Activated T-helper 9 cell treated with anti-CD3 and anti-CD28 coated beads, Interleukin-2, amount 50 U/mL, for 16 hours (primary cell): ENCODE data around the gene HRH2.

ENCODE experiments used
- DNase-seq: peaks from one replicate; pipeline ENCODE4 v3.0.0-alpha.2; 2020; ENCODE audit warnings: low read depth

Gene HRH2

DNA sequence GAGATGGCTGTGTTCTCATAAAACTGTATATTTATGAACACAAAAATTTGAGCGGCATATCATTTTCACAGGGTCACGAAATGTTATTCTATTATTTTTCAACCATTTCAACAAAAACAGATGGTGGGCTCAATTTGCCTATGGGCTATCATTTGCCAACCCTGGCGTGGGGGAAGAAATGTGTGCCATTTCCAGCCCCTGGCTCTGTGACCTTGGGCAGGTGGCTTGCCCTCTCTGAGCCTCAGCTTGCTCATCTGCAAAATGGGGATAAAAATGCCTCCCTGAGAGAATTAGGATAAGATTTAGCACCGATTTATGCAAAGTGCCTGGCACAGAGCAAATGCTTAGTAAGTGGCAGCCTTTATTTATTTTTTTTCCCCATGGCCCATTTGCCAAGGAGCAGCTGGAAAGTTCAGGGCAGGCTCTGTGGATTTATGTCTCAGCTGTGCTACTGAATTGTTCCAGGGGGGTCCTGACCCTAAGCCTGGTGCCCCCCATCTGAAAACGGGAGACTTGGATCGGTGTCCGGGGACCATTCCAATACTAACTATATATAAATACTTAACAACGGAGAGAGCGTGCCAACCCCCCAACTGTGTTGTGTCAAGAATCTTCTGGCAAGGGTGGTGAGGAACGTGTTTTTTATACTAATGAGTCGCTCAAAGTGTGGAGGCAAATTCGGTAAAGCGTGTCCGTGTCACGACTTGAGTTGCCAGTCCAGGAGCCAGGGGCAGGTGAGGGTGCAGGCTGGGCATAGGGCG lies 34.5 kb downstream of the HRH2 start:
- DNase-seq: no peak

GRCh38 chr5:175692996-175693710 lies 35.3 kb downstream of the HRH2 start:
- no peak for DNase-seq

DNA sequence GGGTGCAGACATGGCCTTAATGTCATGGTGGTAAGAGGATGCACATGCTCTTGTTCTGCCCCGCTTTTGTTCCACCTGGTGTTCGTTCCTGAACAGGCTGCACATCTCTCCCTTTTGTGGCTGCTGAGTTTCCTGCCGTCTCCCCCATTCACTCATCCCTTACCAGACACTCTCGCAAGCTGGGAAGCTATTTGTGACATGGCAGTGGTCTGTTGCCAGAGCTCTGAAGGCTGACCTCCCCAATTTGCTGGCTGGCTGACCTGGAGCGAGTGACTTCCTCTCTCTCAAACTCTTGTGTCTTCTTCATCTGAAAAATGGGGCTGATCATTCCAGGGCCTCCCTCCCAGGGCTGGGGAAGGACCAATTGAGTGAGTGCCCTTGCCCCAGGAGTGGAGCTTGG lies 35.9 kb downstream of the HRH2 start:
- no peak for DNase-seq

- no peak for DNase-seq
Measured at GRCh38 chr5:175694371-175695160, 36.7 kb downstream of the HRH2 start.

DNA sequence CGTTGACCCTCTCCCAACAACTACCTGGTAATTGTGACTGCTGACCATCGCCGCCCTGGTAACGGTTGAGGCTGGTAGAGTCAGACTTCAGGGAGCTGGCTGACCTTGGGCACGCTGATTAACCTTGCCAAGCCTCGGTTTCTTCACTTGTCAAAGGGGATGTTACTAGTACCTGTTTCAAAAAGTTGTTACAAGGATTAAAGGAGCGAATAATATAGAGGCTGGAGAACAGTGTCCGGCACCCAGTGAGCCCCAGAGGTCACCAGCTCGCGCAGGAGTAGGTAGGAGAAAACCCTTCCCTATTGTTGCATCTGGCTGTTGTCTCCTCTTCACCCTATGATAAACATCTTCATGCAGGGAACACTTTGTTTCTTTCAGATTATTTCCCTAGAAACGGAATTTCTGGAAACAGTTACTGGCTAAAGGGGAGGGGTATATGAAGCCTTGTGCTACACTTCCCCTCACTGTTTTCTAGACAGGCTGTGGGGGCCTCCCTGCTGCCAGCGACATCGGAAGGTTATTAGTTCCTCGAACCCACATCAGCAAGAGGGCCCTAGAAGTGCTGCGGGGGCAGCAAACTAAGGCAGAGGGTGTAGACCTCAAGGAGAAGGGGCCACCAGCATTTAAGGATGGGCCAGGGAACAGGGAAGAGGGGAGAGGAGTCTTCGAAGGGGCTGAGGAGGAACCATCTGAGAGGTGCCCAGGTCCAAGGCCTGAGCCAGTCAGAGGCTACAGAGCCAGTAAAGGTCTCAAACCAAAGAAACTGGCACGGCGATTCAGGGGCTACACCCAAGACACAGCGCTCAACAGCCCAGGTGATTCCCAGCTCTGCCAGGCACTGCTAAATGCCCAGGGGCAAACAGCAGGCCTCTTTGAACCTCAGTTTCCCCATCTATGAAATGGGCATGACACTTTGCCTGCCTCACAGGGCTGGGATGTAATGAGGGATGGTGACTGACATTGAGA lies 37.6 kb downstream of the HRH2 start:
- DNase-seq: no peak

- DNase-seq: peak; percentile 63
Measured at GRCh38 chr5:175696139-175696854, 38.4 kb downstream of the HRH2 start.

GRCh38 chr5:175696855-175697198 lies 39.0 kb downstream of the HRH2 start:
- no peak for DNase-seq

- no peak for DNase-seq
Measured at GRCh38 chr5:175697846-175698245, 40.0 kb downstream of the HRH2 start.

DNA sequence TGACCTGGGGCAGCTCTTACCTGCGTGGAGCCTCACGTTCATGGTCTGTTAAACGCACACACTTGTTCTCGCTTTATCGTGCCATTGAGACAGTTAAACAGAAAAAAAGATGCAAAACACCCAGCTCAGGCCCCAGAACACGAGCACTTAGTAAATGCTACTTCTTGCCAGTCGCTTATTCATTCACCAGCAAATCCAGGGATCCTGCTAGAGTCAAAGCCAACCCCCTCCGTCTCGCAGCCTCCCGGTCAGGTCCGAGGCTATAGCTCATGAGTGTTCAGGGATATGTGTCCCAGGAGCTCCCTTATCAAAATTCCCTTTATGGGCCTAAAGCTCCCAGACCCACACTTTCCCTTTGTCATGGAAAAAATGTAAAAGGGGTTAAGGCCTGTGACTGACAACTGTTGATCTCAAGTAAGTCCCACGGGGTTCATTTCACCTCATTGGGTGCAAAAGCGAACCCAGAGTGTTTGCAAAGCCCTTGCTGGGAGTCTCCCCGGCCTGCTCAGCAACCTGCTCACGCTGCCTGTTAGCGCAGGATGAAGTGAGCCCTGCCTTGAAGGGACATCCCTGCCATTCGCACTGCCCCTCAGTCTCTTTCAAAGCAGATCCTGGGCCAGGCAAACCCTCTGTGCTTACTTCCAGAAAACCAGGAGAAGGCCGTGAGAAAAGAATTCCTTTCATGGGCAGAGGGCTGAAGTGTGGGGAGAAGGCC lies 40.7 kb downstream of the HRH2 start:
- DNase-seq: no peak

- no peak for DNase-seq
Measured at GRCh38 chr5:175700991-175701390, 43.1 kb downstream of the HRH2 start.

GRCh38 chr5:175701797-175702196 lies 43.9 kb downstream of the HRH2 start:
- no peak for DNase-seq

- DNase-seq: no peak
Measured at GRCh38 chr5:175706499-175706898, 48.6 kb downstream of the HRH2 start.

DNA sequence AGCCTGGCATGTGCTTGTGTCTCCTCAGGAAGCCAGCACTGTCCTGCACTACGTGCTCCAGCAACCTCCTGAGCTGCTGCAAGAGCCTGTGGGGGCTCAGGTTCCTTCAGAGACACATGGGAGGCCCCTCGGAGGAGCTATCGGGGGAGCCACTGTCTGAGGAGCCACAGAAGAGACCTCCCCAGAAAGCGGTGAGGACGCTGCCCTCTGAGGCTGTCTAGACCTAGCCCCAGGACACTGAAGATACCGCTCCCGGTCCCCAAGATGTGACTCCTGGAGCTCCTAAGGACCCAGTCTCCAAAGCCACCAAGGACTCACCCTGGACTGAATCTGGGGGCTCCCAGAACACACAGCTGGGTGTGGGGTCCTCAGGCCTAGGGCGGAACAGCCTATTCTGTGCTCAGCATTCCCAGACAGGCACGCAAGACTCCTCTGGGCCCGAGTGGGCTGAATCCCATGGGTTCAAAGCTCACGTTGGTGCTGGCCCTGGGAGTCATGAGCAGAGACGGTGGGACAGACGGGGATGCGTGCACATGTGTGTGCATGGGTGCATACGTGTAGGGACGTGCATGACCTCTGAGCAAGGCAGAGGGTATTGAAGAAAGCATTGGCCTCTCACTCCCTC lies 50.0 kb downstream of the HRH2 start:
- no peak for DNase-seq

DNA sequence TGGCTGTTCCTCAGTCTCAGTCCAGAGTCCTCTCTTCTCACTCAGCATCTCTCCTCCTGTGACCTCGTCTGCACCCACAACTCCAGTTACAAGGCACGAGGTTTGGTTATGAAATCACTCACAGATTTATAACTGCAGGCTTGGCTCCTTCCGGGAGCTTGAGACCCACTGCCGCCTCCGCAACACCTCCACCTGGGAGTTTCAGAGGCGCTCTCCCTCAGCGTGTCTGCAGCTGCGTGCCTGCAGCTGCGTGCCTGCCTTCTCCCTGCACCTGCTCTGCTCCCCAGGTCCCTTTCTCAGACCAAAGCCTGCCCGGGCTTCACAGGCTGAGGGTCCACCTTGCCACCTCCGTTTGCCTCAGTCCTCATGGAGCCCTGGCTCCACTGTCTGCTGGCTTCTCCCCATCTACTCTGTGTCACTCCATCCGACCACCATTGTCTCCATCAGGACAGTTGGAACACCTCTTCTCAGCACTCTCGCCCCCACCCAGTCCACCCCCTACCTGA lies 51.5 kb downstream of the HRH2 start:
- no peak for DNase-seq

DNA sequence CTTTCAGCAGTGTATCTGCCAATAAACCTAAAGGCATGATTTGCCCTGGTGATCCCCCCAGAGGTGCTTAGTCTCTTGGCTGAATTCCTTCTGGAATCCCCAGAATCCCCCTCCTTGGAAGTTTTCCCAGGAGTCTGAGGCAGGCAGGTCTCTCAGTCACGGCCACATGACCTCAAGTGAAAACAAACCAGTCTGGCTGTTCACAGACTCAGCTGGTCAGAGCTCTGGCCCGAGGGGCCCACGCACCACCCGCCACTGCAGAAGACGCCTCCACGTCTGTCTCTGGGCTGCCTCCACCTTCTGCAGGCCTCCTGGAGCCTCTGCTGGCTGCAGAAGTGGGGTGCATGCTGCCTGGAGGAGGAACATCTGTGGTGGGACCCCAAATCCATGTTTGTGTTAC lies 52.5 kb downstream of the HRH2 start:
- no peak for DNase-seq

DNA sequence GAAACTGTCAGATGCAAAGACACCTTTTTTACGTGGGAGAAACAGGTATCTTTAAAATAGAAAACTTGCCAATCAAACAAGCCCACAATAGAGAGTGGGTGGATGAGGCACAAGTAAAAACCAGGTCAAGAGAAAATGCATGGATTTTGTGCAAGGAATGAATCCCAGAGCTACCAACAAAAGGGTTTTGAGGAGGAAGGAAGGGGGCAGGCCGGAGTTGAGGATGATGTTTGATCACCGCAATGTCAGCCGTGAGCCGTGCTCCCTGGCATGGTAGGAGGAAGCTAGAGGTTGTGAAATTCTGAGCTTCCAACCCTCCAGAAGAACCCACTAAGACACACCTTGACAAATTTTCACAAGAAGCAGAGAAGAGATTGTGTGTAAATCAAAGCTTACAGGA lies 53.2 kb downstream of the HRH2 start:
- DNase-seq: no peak

- DNase-seq: no peak
Measured at GRCh38 chr5:175711472-175712312, 53.8 kb downstream of the HRH2 start.

DNA sequence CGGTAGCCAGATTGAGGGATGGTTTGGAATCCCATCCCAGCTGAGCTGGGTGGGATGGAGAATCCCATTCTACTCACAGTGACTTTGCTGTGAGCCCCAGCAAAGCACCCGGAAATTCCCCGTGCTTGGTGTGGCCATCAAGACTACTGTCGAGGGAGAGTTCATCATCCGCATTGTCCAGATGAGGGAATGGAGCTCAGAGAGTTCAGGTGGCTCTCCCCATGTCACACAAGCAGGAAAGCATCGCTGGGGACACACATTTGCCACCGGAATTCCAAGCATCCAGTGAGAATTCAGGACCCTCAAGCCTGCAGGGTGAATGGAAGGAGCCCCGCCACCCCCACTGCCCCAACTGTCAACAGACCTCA lies 54.4 kb downstream of the HRH2 start:
- DNase-seq: no peak

GRCh38 chr5:175712681-175713085 lies 54.8 kb downstream of the HRH2 start:
- DNase-seq: no peak
